Cardiac septum (tissue), 1 donor: ENCODE data around the gene CHST11. TPM values are rescaled to one million over a fixed set of nuclear protein-coding genes. Genes with fewer than 3 reads are reported as not detected.

Source experiments
- DNase-seq: peaks from one replicate; pipeline ENCODE4 v3.0.0-alpha.2; 2020; ENCODE audit warnings: low spot score
- intact Hi-C: fragments of 100-400 bp; cut with DNase I; formaldehyde crosslinking; loops from one replicate; pipeline ENCODE4 v1.14.0; 2022
- total RNA-seq: library from RNA; stranded (reverse); fragmentation: NEBNext Ultra II Directional; extraction: Animal tissue kit (Norgen Biotek cat#: 25700); gene quantifications from one replicate; pipeline ENCODE4 v1.2.1, GENCODE V29; 2021
- donor health status: DM: no; HTN: no; CAD: no.

Gene CHST11
- total RNA-seq, 1 donor from 2014 or later: 6.1 TPM

GRCh38 chr12:104691721-104692556 lies 235.2 kb downstream of the CHST11 start:
- no peak for DNase-seq
- intact Hi-C loops: no loop called here

GRCh38 chr12:104692557-104693218 lies 235.9 kb downstream of the CHST11 start:
- no peak for DNase-seq
- intact Hi-C loops: no loop called here

- DNase-seq: no peak
- intact Hi-C loops: no loop called here
Measured at GRCh38 chr12:104693493-104693892, 236.7 kb downstream of the CHST11 start.

GRCh38 chr12:104694161-104694560 lies 237.4 kb downstream of the CHST11 start:
- DNase-seq: no peak
- intact Hi-C loops: no loop called here

- DNase-seq: no peak
- intact Hi-C loops: no loop called here
Measured at GRCh38 chr12:104694711-104695110, 238.0 kb downstream of the CHST11 start.

GRCh38 chr12:104695453-104696148 lies 238.9 kb downstream of the CHST11 start:
- no peak for DNase-seq
- intact Hi-C loops: no loop called here

GRCh38 chr12:104697186-104697585 lies 240.4 kb downstream of the CHST11 start:
- intact Hi-C loops: no loop called here
- no peak for DNase-seq

GRCh38 chr12:104698871-104699270 lies 242.1 kb downstream of the CHST11 start:
- DNase-seq: no peak
- intact Hi-C loops: no loop called here

- intact Hi-C loops: no loop called here
- DNase-seq: no peak
Measured at GRCh38 chr12:104699489-104700190, 242.9 kb downstream of the CHST11 start.

- no peak for DNase-seq
- intact Hi-C loops: no loop called here
Measured at GRCh38 chr12:104700324-104700723, 243.6 kb downstream of the CHST11 start.

- no peak for DNase-seq
- intact Hi-C loops: no loop called here
Measured at GRCh38 chr12:104701301-104701700, 244.6 kb downstream of the CHST11 start.

- intact Hi-C loops: no loop called here
- no peak for DNase-seq
Measured at GRCh38 chr12:104701756-104702155, 245.0 kb downstream of the CHST11 start.

GRCh38 chr12:104702565-104703139 lies 245.9 kb downstream of the CHST11 start:
- DNase-seq: no peak
- intact Hi-C loops: no loop called here

GRCh38 chr12:104703372-104703771 lies 246.6 kb downstream of the CHST11 start:
- intact Hi-C loops: no loop called here
- DNase-seq: no peak

GRCh38 chr12:104704224-104704779 lies 247.6 kb downstream of the CHST11 start:
- DNase-seq: no peak
- intact Hi-C loops: no loop called here

GRCh38 chr12:104707194-104707593 lies 250.4 kb downstream of the CHST11 start:
- intact Hi-C loops: no loop called here
- DNase-seq: no peak

- no peak for DNase-seq
- intact Hi-C loops: no loop called here
Measured at GRCh38 chr12:104707794-104708558, 251.2 kb downstream of the CHST11 start.

GRCh38 chr12:104708891-104709290 lies 252.1 kb downstream of the CHST11 start:
- intact Hi-C loops: no loop called here
- DNase-seq: no peak
